Hepatocyte (in vitro differentiated cells): ENCODE measurements around the gene RRP1. TPM values are rescaled to one million over a fixed set of nuclear protein-coding genes. Genes with fewer than 3 reads are reported as not detected.
A peak's percentile ranks its signal among the peaks of the same experiment; 100 is the strongest.

Source experiments
- DNase-seq: peaks from one replicate; pipeline ENCODE4 v3.0.0-alpha.2; 2016; ENCODE audit warnings: low spot score
- H2AFZ ChIP-seq: fragments of 200-600 bp; sonication (generic); 2 replicates; pipeline ENCODE4 v1.6.0; 2016; ENCODE audit warnings: antibody characterized with exemption, mild to moderate bottlenecking
- H3K27ac ChIP-seq: fragments of 200-600 bp; sonication (generic); 2 replicates; pipeline ENCODE4 v1.5.1; 2016; ENCODE audit warnings: mild to moderate bottlenecking
- H3K27me3 ChIP-seq: fragments of 200-600 bp; sonication (generic); 2 replicates; pipeline ENCODE4 v1.6.1; 2016
- H3K36me3 ChIP-seq: fragments of 200-600 bp; sonication (generic); replicated peaks from 2 replicates; pipeline ENCODE4 v1.5.1; 2016; ENCODE audit warnings: low read depth; ENCODE audit not compliant: insufficient read depth
- H3K4me1 ChIP-seq: fragments of 200-600 bp; sonication (generic); 2 replicates; pipeline ENCODE4 v1.5.1; 2016; ENCODE audit warnings: mild to moderate bottlenecking, moderate library complexity; ENCODE audit not compliant: insufficient read depth
- H3K4me2 ChIP-seq: fragments of 200-600 bp; sonication (generic); 2 replicates; pipeline ENCODE4 v1.6.0; 2016
- H3K4me3 ChIP-seq: fragments of 200-600 bp; sonication (generic); 2 replicates; pipeline ENCODE4 v1.5.1; 2016; ENCODE audit warnings: mild to moderate bottlenecking
- H3K79me2 ChIP-seq: fragments of 200-600 bp; sonication (generic); 2 replicates; pipeline ENCODE4 v1.6.0; 2017; ENCODE audit warnings: mild to moderate bottlenecking
- H3K9me2 ChIP-seq: fragments of 200-600 bp; sonication (generic); replicated peaks from 2 replicates; pipeline ENCODE4 v1.6.0; 2017; ENCODE audit warnings: mild to moderate bottlenecking; ENCODE audit not compliant: insufficient read depth
- H3K9me3 ChIP-seq: fragments of 200-600 bp; sonication (generic); 2 replicates; pipeline ENCODE4 v1.5.1; 2016; ENCODE audit warnings: low read depth, mild to moderate bottlenecking
- H4K20me1 ChIP-seq: fragments of 200-600 bp; sonication (generic); 2 replicates; pipeline ENCODE4 v1.6.0; 2016; ENCODE audit warnings: mild to moderate bottlenecking; ENCODE audit not compliant: insufficient read depth, poor library complexity, severe bottlenecking
- EZH2 ChIP-seq: fragments of 200-600 bp; sonication (generic); IDR thresholded peaks from 2 replicates; pipeline ENCODE4 v1.6.1; 2016; ENCODE audit warnings: antibody characterized with exemption, mild to moderate bottlenecking, borderline replicate concordance
- EZH2phosphoT487 ChIP-seq: fragments of 200-600 bp; sonication (generic); IDR thresholded peaks from one replicate; pipeline ENCODE4 v1.6.1; 2018; ENCODE audit warnings: antibody characterized with exemption, mild to moderate bottlenecking, low read depth, moderate library complexity; ENCODE audit not compliant: unreplicated experiment, severe bottlenecking
- WGBS: methylation state at CpG from one replicate; pipeline ENCODE4 v1.1.6; 2016; ENCODE audit warnings: low lambda C conversion rate; ENCODE audit errors: missing lambda C conversion rate; 5-methylcytosine and 5-hydroxymethylcytosine counted together
- polyA plus RNA-seq: library from polyadenylated mRNA; unstranded; fragments of >200 nt; fragmentation: Nextera tagmentation; extraction: Ambion mirVana; gene quantifications from 2 replicates; pipeline ENCODE4 v1.2.1, GENCODE V29; 2016
- total RNA-seq: library from RNA; depleted of rRNA; stranded (reverse); fragments of >200 nt; gene quantifications from 2 replicates; pipeline ENCODE4 v1.2.3, GENCODE V29; 2014
- TF ChIP-seq, protein P1 (sequence below): fragments of 200-600 bp; sonication (generic); IDR thresholded peaks from 2 replicates; pipeline ENCODE4 v1.5.1; 2016; ENCODE audit warnings: antibody characterized with exemption, mild to moderate bottlenecking; ENCODE audit not compliant: poor library complexity

The RRP1 gene
- total and polyA plus RNA-seq, 2 experiments from 2014 or later: 24.1 to 32.0 TPM

DNA sequence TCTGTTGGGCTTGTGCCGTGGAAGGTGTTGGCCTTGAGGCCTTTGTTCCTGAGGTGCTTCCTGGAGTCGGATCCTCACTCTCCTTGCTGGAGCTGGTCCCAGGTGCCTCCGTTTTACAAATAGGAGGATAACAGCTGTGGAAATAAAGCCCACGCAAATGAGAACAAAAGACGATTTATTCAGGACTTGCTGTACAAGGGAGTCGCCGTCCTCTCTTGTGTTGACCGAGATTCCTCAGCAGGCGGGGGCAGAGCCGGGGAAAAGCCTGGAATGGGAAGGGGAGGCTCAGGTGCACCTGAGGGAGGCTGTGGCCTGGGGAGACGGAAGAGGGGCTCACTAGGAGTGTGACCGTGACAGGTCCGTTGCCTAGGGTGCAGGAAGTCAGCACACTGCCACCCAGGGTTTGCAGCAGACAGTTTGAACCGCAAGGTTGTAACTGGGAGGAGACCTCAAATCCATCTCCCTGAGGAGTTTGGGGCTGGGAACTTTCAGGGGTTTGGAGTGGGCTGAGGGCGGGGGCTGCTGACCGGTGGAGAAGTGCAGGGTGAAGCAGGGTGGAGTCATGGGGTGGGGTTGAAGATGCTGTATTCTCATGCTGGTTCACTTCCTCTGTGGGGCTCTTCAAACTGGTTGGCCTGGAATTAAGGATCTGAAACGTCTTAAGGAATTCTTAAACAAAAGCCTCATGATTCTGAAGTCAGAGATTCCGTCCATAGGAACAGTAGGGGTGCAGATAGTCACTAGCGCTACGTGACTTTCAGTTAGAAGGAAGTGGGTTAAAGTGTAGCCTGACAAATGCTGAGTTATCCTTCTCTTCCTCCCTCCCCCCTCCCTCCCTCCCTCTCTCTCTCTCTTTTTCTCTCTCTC lies 10.7 kb upstream of the RRP1 start:
- WGBS: 63% methylated on average over 20 of the region's 20 CpGs
- no peak overlapping the region for H3K4me2 ChIP-seq
- peaks cover 14% of the 10 kb centered on the region for H4K20me1 ChIP-seq
- no peak overlapping the region for H2AFZ ChIP-seq
- no peaks in the 10 kb centered on the region for H3K9me2 ChIP-seq
- no peak for TF ChIP-seq EZH2
- TF ChIP-seq, protein P1, sequence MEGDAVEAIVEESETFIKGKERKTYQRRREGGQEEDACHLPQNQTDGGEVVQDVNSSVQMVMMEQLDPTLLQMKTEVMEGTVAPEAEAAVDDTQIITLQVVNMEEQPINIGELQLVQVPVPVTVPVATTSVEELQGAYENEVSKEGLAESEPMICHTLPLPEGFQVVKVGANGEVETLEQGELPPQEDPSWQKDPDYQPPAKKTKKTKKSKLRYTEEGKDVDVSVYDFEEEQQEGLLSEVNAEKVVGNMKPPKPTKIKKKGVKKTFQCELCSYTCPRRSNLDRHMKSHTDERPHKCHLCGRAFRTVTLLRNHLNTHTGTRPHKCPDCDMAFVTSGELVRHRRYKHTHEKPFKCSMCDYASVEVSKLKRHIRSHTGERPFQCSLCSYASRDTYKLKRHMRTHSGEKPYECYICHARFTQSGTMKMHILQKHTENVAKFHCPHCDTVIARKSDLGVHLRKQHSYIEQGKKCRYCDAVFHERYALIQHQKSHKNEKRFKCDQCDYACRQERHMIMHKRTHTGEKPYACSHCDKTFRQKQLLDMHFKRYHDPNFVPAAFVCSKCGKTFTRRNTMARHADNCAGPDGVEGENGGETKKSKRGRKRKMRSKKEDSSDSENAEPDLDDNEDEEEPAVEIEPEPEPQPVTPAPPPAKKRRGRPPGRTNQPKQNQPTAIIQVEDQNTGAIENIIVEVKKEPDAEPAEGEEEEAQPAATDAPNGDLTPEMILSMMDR: no peak
- TF ChIP-seq EZH2phosphoT487: no peak
- no peaks in the 10 kb centered on the region for H3K9me3 ChIP-seq
- H3K27ac ChIP-seq: peak overlapping the region; percentile 16
- no peak for DNase-seq
- no peaks in the 10 kb centered on the region for H3K36me3 ChIP-seq
- no peaks in the 10 kb centered on the region for H3K27me3 ChIP-seq
- no peak overlapping the region for H3K4me3 ChIP-seq
- peaks cover 23% of the 10 kb centered on the region for H3K79me2 ChIP-seq
- H3K4me1 ChIP-seq: peaks cover 8% of the 10 kb centered on the region

DNA sequence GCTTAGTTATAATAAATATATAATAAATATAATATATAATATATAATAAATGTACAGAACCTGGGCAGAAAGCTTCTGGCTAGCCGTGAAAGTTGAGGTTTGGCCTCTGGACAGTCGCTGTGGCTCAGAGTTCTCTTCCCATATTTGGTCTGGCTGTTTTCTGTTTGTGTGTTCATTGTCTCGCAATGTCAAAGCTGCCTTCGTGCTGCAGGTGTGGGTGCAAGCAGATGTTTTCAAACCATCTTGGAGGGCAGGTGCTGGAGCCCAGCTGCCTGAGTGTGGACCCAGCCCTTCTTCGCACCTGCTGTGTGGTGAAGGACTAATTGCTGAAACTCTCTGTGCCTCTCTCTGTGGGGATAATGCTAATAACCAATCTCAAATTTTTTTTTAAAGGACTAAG lies 9.7 kb upstream of the RRP1 start:
- no peak overlapping the region for H3K4me2 ChIP-seq
- no peak for DNase-seq
- H3K79me2 ChIP-seq: peaks cover 14% of the 10 kb centered on the region
- no peak overlapping the region for H3K27ac ChIP-seq
- H3K9me2 ChIP-seq: no peaks in the 10 kb centered on the region
- H3K9me3 ChIP-seq: no peaks in the 10 kb centered on the region
- peaks cover 7% of the 10 kb centered on the region for H4K20me1 ChIP-seq
- no peak overlapping the region for H3K4me3 ChIP-seq
- no peaks in the 10 kb centered on the region for H3K36me3 ChIP-seq
- H3K27me3 ChIP-seq: no peaks in the 10 kb centered on the region
- TF ChIP-seq, protein P1: no peak
- TF ChIP-seq EZH2phosphoT487: no peak
- no peak for TF ChIP-seq EZH2
- WGBS: 84% methylated on average over 5 of the region's 5 CpGs
- H3K4me1 ChIP-seq: peaks cover 8% of the 10 kb centered on the region
- no peak overlapping the region for H2AFZ ChIP-seq

DNA sequence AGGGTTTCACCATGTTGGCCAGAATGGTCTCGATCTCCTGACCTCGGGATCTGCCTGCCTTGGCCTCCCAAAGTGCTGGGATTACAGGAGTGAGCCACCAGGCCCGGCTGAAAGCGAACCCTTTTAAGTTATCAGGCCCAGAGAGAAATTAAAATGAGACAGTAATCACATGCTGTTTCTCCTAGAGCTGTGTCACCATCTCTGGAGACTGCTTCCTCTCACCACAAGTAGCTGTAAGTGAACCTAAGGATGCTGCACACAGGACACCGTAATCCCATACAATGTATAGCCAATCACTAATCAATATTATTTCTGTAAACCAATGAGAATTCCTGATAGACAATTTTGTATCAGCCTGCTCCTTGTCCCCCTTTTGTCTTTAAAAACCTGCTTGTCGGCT lies 7.5 kb upstream of the RRP1 start:
- no peak for DNase-seq
- Histone ChIP-seq H3K4me1 (no peaks in the 10 kb centered on the region), H3K79me2 (no peaks in the 10 kb centered on the region), H3K36me3 (no peaks in the 10 kb centered on the region), H3K9me3 (no peaks in the 10 kb centered on the region), H3K4me2 (no peak overlapping the region), H3K4me3 (no peak overlapping the region), H4K20me1 (no peaks in the 10 kb centered on the region), H3K27me3 (no peaks in the 10 kb centered on the region), H3K27ac (no peak overlapping the region), H2AFZ (no peak overlapping the region), H3K9me2 (no peaks in the 10 kb centered on the region)
- no peak for TF ChIP-seq EZH2phosphoT487
- no peak for TF ChIP-seq EZH2
- TF ChIP-seq, protein P1: no peak
- WGBS: 80% methylated on average over 6 of the region's 6 CpGs
